Mucosa of rectum (tissue), 2 donors: ENCODE data around the gene KCNT2.

Source experiments
- H3K27ac ChIP-seq, 2 donors: one replicate each; pipeline ENCODE4 v1.7.0; 2013; ENCODE audit warnings: inconsistent platforms in 2 of 2, low read depth in 2 of 2, low read length in 2 of 2
- H3K27me3 ChIP-seq, 2 donors: one replicate each; pipeline ENCODE4 v1.7.0; 2013; ENCODE audit warnings: low read length in 2 of 2; ENCODE audit not compliant: control insufficient read depth in 2 of 2, insufficient read depth in 2 of 2
- H3K36me3 ChIP-seq, 2 donors: one replicate each; pipeline ENCODE4 v1.7.0; 2013; ENCODE audit warnings: low read length in 2 of 2; ENCODE audit not compliant: control insufficient read depth in 2 of 2, insufficient read depth in 2 of 2
- H3K4me1 ChIP-seq, 2 donors: one replicate each; pipeline ENCODE4 v1.7.0; 2013; ENCODE audit warnings: low read length in 2 of 2, mild to moderate bottlenecking in 1 of 2; ENCODE audit not compliant: control insufficient read depth in 2 of 2, insufficient read depth in 2 of 2
- H3K4me3 ChIP-seq, 2 donors: one replicate each; pipeline ENCODE4 v1.7.0; 2013; ENCODE audit warnings: low read length in 2 of 2
- H3K9ac ChIP-seq, 2 donors: one replicate each; pipeline ENCODE4 v1.7.0; 2013; ENCODE audit warnings: low read length in 2 of 2, low read depth in 1 of 2, mild to moderate bottlenecking in 1 of 2
- H3K9me3 ChIP-seq, 2 donors: one replicate each; pipeline ENCODE4 v1.7.0; 2013; ENCODE audit warnings: low read length in 2 of 2; ENCODE audit not compliant: control insufficient read depth in 2 of 2
- donor health status: healthy.
- donor health status: Normal muscosa, but diverticular disease.

The KCNT2 gene

GRCh38 chr1:196207612-196208217 lies 400.5 kb downstream of the KCNT2 start:
- Histone ChIP-seq H3K9me3 (no peaks in the 10 kb centered on the region), H3K27me3 (no peaks in the 10 kb centered on the region), H3K36me3 (no peaks in the 10 kb centered on the region), H3K27ac (no peak overlapping the region), H3K4me1 (no peaks in the 10 kb centered on the region), H3K9ac (no peak overlapping the region), H3K4me3 (no peak overlapping the region)

- Histone ChIP-seq H3K9ac (no peak overlapping the region), H3K36me3 (no peaks in the 10 kb centered on the region), H3K27me3 (no peaks in the 10 kb centered on the region), H3K4me1 (no peaks in the 10 kb centered on the region), H3K4me3 (no peak overlapping the region), H3K27ac (no peak overlapping the region), H3K9me3 (no peaks in the 10 kb centered on the region)
These were observed 402.4 kb downstream of the KCNT2 start for GRCh38 chr1:196205882-196206281.

GRCh38 chr1:196196486-196196885 lies 411.8 kb downstream of the KCNT2 start:
- H3K27ac ChIP-seq: no peak overlapping the region
- H3K4me1 ChIP-seq: no peaks in the 10 kb centered on the region
- H3K9ac ChIP-seq: no peak overlapping the region
- H3K27me3 ChIP-seq: no peaks in the 10 kb centered on the region
- H3K36me3 ChIP-seq: no peaks in the 10 kb centered on the region
- no peaks in the 10 kb centered on the region for H3K9me3 ChIP-seq
- H3K4me3 ChIP-seq: no peak overlapping the region

GRCh38 chr1:196193896-196194559 lies 414.2 kb downstream of the KCNT2 start:
- no peaks in the 10 kb centered on the region for H3K4me1 ChIP-seq
- no peak overlapping the region for H3K9ac ChIP-seq
- H3K9me3 ChIP-seq: no peaks in the 10 kb centered on the region
- no peaks in the 10 kb centered on the region for H3K27me3 ChIP-seq
- H3K36me3 ChIP-seq: no peaks in the 10 kb centered on the region
- no peak overlapping the region for H3K4me3 ChIP-seq
- no peak overlapping the region for H3K27ac ChIP-seq

DNA sequence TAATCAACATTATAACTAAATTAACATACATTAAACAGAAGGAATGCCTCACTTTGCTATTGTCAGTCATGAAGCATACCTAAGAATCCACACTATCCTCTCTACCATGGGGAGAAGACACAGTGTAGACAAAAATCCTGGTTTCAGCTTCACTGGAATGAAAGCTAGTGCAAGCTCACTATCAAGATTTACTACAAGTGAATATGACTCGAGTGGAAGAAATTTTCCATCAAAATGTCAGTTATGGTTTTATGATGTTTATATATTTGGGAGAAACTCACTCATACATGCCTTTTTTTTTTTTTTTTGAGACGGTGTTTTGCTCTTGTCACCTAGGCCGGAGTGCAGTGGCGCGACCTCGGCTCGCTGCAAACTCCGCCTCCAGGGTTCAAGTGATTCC lies 424.3 kb downstream of the KCNT2 start:
- Histone ChIP-seq H3K9me3 (no peaks in the 10 kb centered on the region), H3K9ac (no peak overlapping the region), H3K4me1 (no peaks in the 10 kb centered on the region), H3K27ac (no peak overlapping the region), H3K36me3 (no peaks in the 10 kb centered on the region), H3K4me3 (no peak overlapping the region), H3K27me3 (no peaks in the 10 kb centered on the region)

GRCh38 chr1:196181594-196181878 lies 426.7 kb downstream of the KCNT2 start:
- H3K27ac ChIP-seq: no peak overlapping the region
- no peaks in the 10 kb centered on the region for H3K27me3 ChIP-seq
- H3K4me3 ChIP-seq: no peak overlapping the region
- H3K9me3 ChIP-seq: no peaks in the 10 kb centered on the region
- no peaks in the 10 kb centered on the region for H3K36me3 ChIP-seq
- no peak overlapping the region for H3K9ac ChIP-seq
- H3K4me1 ChIP-seq: no peaks in the 10 kb centered on the region

- H3K27ac ChIP-seq: no peak overlapping the region
- no peak overlapping the region for H3K4me3 ChIP-seq
- no peaks in the 10 kb centered on the region for H3K9me3 ChIP-seq
- no peaks in the 10 kb centered on the region for H3K27me3 ChIP-seq
- H3K36me3 ChIP-seq: no peaks in the 10 kb centered on the region
- H3K9ac ChIP-seq: no peak overlapping the region
- no peaks in the 10 kb centered on the region for H3K4me1 ChIP-seq
These were observed 427.2 kb downstream of the KCNT2 start for GRCh38 chr1:196180847-196181593.

GRCh38 chr1:196178083-196178635 lies 430.1 kb downstream of the KCNT2 start:
- H3K4me3 ChIP-seq: no peak overlapping the region
- H3K9me3 ChIP-seq: no peaks in the 10 kb centered on the region
- no peak overlapping the region for H3K9ac ChIP-seq
- H3K27ac ChIP-seq: no peak overlapping the region
- H3K36me3 ChIP-seq: no peaks in the 10 kb centered on the region
- no peaks in the 10 kb centered on the region for H3K27me3 ChIP-seq
- H3K4me1 ChIP-seq: no peaks in the 10 kb centered on the region
